ENCODE measurements around the gene GBA3.

DNA sequence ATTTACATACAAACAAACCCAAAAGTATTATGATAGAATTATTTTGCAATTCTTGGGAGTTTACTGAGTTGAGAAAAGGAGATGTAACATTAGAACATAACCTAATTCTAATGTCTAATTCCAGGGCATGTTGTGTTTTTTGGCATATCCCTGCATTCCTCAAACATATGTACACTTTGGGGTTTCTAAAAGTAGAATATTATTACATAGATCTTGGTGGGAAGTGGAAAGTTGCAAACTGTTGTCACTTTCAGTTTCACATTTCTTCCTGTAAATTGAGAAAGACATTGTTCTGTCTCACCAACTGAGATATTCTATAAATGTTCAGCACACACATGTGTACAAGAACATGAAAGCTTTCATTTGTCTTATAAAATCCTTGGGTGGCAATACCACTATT is 24.4 kb upstream of the GBA3 start:
- TF ChIP-seq, protein P1, sequence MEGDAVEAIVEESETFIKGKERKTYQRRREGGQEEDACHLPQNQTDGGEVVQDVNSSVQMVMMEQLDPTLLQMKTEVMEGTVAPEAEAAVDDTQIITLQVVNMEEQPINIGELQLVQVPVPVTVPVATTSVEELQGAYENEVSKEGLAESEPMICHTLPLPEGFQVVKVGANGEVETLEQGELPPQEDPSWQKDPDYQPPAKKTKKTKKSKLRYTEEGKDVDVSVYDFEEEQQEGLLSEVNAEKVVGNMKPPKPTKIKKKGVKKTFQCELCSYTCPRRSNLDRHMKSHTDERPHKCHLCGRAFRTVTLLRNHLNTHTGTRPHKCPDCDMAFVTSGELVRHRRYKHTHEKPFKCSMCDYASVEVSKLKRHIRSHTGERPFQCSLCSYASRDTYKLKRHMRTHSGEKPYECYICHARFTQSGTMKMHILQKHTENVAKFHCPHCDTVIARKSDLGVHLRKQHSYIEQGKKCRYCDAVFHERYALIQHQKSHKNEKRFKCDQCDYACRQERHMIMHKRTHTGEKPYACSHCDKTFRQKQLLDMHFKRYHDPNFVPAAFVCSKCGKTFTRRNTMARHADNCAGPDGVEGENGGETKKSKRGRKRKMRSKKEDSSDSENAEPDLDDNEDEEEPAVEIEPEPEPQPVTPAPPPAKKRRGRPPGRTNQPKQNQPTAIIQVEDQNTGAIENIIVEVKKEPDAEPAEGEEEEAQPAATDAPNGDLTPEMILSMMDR (IDR thresholded peaks at IDR 0.05), result no peak
- no peak for TF ChIP-seq POLR2A (IDR thresholded peaks at IDR 0.05)

All from Peyer's patch (tissue), 4 donors.